Tibial artery (tissue), 4 donors: ENCODE data around the gene PTPRR.
A peak's percentile ranks its signal among the peaks of the same experiment; 100 is the strongest.

ENCODE experiments used
- DNase-seq, 2 donors: peaks; one replicate each; pipeline ENCODE4 v3.0.0-alpha.2; 2019
- H3K27ac ChIP-seq, 2 donors: fragments of 200-600 bp; sonication (generic) in 1 of 2; 1 replicate in 1 of 2; 2 replicates in 1 of 2; pipeline ENCODE4 v1.5.1; 2018 to 2019; ENCODE audit warnings: mild to moderate bottlenecking in 1 of 2
- H3K27me3 ChIP-seq, 2 donors: fragments of 200-600 bp; sonication (generic) in 1 of 2; one replicate each; pipeline versions ENCODE4 v1.5.1 to v1.6.0; 2016 to 2019
- H3K36me3 ChIP-seq, 3 donors: fragments of 200-600 bp; sonication (generic) in 2 of 3; one replicate each; pipeline ENCODE4 v1.5.1; 2016 to 2019; ENCODE audit warnings: mild to moderate bottlenecking in 2 of 3
- H3K4me1 ChIP-seq, 4 donors: fragments of 200-600 bp; sonication (generic) in 2 of 4; 1 replicate in 3 of 4; 2 replicates in 1 of 4; pipeline ENCODE4 v1.5.1; 2016 to 2019
- H3K4me3 ChIP-seq, 2 donors: fragments of 200-600 bp; sonication (generic) in 1 of 2; 1 replicate in 1 of 2; 2 replicates in 1 of 2; pipeline ENCODE4 v1.5.1; 2018 to 2019; ENCODE audit warnings: mild to moderate bottlenecking in 2 of 2
- H3K9me3 ChIP-seq, 3 donors: fragments of 200-600 bp; sonication (generic) in 1 of 3; one replicate each; pipeline ENCODE4 v1.5.1; 2016 to 2019
- CTCF ChIP-seq, 2 experiments: fragments of 200-600 bp in 1 of 2; fragments of 450-650 bp in 1 of 2; IDR thresholded peaks; one replicate each; pipeline ENCODE4 v1.5.1; 2017 to 2019; ENCODE audit warnings: antibody characterized with exemption in 2 of 2, mild to moderate bottlenecking in 1 of 2, moderate library complexity in 1 of 2
- intact Hi-C: fragments of 100-400 bp; cut with DNase I; formaldehyde crosslinking; loops from one replicate; pipeline ENCODE4 v1.15.0; 2023; ENCODE audit warnings: low total_unique reads

Gene PTPRR

GRCh38 chr12:70787612-70788011 lies 132.9 kb downstream of the PTPRR start:
- Histone ChIP-seq H3K9me3 (no peaks in the 10 kb centered on the region), H3K4me1 (no peaks in the 10 kb centered on the region), H3K27ac (no peak overlapping the region), H3K36me3 (no peaks in the 10 kb centered on the region), H3K4me3 (no peak overlapping the region), H3K27me3 (no peaks in the 10 kb centered on the region)
- no peak for DNase-seq
- no peak for TF ChIP-seq CTCF (IDR thresholded peaks at IDR 0.05)
- intact Hi-C loops, result no loop called here

- intact Hi-C loops, result no loop called here
- H3K4me1 ChIP-seq, result no peaks in the 10 kb centered on the region
- no peak for TF ChIP-seq CTCF (IDR thresholded peaks at IDR 0.05)
These were observed 134.6 kb downstream of the PTPRR start for GRCh38 chr12:70785896-70786295.

GRCh38 chr12:70784042-70784668 lies 136.4 kb downstream of the PTPRR start:
- no peak for TF ChIP-seq CTCF (IDR thresholded peaks at IDR 0.05)
- intact Hi-C loops, result no loop called here

More at GRCh38 chr12:70785896-70786295, 134.6 kb downstream of the PTPRR start:
- H3K27ac ChIP-seq, result no peak overlapping the region
- no peaks in the 10 kb centered on the region for H3K9me3 ChIP-seq
- no peak overlapping the region for H3K4me3 ChIP-seq
- no peaks in the 10 kb centered on the region for H3K27me3 ChIP-seq
- no peak for DNase-seq
- H3K36me3 ChIP-seq, result no peaks in the 10 kb centered on the region

GRCh38 chr12:70783455-70783854 lies 137.1 kb downstream of the PTPRR start:
- H3K9me3 ChIP-seq, result no peaks in the 10 kb centered on the region
- H3K27me3 ChIP-seq, result no peaks in the 10 kb centered on the region
- intact Hi-C loops, result no loop called here
- no peaks in the 10 kb centered on the region for H3K4me1 ChIP-seq
- DNase-seq, result no peak
- TF ChIP-seq CTCF (IDR thresholded peaks at IDR 0.05), result no peak
- H3K27ac ChIP-seq, result no peak overlapping the region
- H3K36me3 ChIP-seq, result no peaks in the 10 kb centered on the region
- no peak overlapping the region for H3K4me3 ChIP-seq

More at GRCh38 chr12:70784042-70784668, 136.4 kb downstream of the PTPRR start:
- no peak for DNase-seq
- no peaks in the 10 kb centered on the region for H3K4me1 ChIP-seq
- H3K27ac ChIP-seq, result no peak overlapping the region
- H3K27me3 ChIP-seq, result no peaks in the 10 kb centered on the region
- H3K36me3 ChIP-seq, result no peaks in the 10 kb centered on the region
- H3K4me3 ChIP-seq, result no peak overlapping the region
- no peaks in the 10 kb centered on the region for H3K9me3 ChIP-seq

- Histone ChIP-seq H3K27ac (no peak overlapping the region), H3K9me3 (no peaks in the 10 kb centered on the region), H3K4me3 (no peak overlapping the region), H3K27me3 (no peaks in the 10 kb centered on the region), H3K4me1 (peaks cover 0 to 6% (median 2%) of the 10 kb centered on the region in 4 donors), H3K36me3 (no peaks in the 10 kb centered on the region)
- no peak for TF ChIP-seq CTCF (IDR thresholded peaks at IDR 0.05)
- intact Hi-C loops, result no loop called here
- DNase-seq, result no peak
These were observed 141.3 kb downstream of the PTPRR start for GRCh38 chr12:70779250-70779649.

- DNase-seq, result no peak
- Histone ChIP-seq H3K27ac (peak overlapping the region; percentile 26 to 52), H3K4me3 (no peak overlapping the region), H3K4me1 (peaks cover 0 to 25% (median 6%) of the 10 kb centered on the region in 4 donors), H3K36me3 (no peaks in the 10 kb centered on the region), H3K27me3 (no peaks in the 10 kb centered on the region), H3K9me3 (no peaks in the 10 kb centered on the region)
- TF ChIP-seq CTCF (IDR thresholded peaks at IDR 0.05), result no peak
- intact Hi-C loops, result no loop called here
These were observed 146.5 kb downstream of the PTPRR start for GRCh38 chr12:70774055-70774454.
